Activated T-helper 1 cell treated with anti-CD3 and anti-CD28 coated beads, Interleukin-2, amount 50 U/mL, for 16 hours (primary cell): ENCODE data around the gene EVC.

Experiments used
- DNase-seq, 2 donors: peaks; one replicate each; pipeline ENCODE4 v3.0.0-alpha.2; 2020; ENCODE audit warnings: low read depth in 1 of 2, low spot score in 1 of 2

The EVC gene

GRCh38 chr4:5710961-5711478 is at the start of gene EVC:
Gene EVC (plus strand): TSS chr4:5711201. CDS start chr4:5711381, 180 bp downstream.
- DNase-seq, result no peak

- no peak for DNase-seq
Measured at GRCh38 chr4:5661237-5661636, 49.8 kb upstream of the EVC start.

- DNase-seq, result no peak
Measured at GRCh38 chr4:5662555-5662954, 48.4 kb upstream of the EVC start.

- no peak for DNase-seq
Measured at GRCh38 chr4:5664778-5665177, 46.2 kb upstream of the EVC start.

GRCh38 chr4:5666741-5667140 is 44.3 kb upstream of the EVC start:
- DNase-seq, result no peak

- DNase-seq, result no peak
Measured at GRCh38 chr4:5676763-5677162, 34.2 kb upstream of the EVC start.

- DNase-seq, result no peak
Measured at GRCh38 chr4:5678977-5679376, 32.0 kb upstream of the EVC start.

GRCh38 chr4:5683566-5683965 is 27.4 kb upstream of the EVC start:
- DNase-seq, result no peak

GRCh38 chr4:5685296-5685695 is 25.7 kb upstream of the EVC start:
- no peak for DNase-seq

- no peak for DNase-seq
Measured at GRCh38 chr4:5686338-5686737, 24.7 kb upstream of the EVC start.

GRCh38 chr4:5689065-5689464 is 21.9 kb upstream of the EVC start:
- DNase-seq, result no peak

- no peak for DNase-seq
Measured at GRCh38 chr4:5691491-5692132, 19.4 kb upstream of the EVC start.

- DNase-seq, result no peak
Measured at GRCh38 chr4:5693871-5694270, 17.1 kb upstream of the EVC start.

GRCh38 chr4:5696341-5696740 is 14.7 kb upstream of the EVC start:
- no peak for DNase-seq

GRCh38 chr4:5700459-5700858 is 10.5 kb upstream of the EVC start:
- no peak for DNase-seq

- DNase-seq, result no peak
Measured at GRCh38 chr4:5701971-5702370, 9.0 kb upstream of the EVC start.

- DNase-seq, result no peak
Measured at GRCh38 chr4:5703831-5704230, 7.2 kb upstream of the EVC start.

GRCh38 chr4:5704276-5704675 is 6.7 kb upstream of the EVC start:
- DNase-seq, result no peak

- no peak for DNase-seq
Measured at GRCh38 chr4:5705647-5706320, 5.2 kb upstream of the EVC start.

- DNase-seq, result no peak
Measured at GRCh38 chr4:5706486-5707290, 4.3 kb upstream of the EVC start.

GRCh38 chr4:5707366-5707765 is 3.6 kb upstream of the EVC start:
- DNase-seq, result no peak
